Neural cell (in vitro differentiated cells): Measurements from ENCODE around the gene ACOX1. TPM values are rescaled to one million over a fixed set of nuclear protein-coding genes. Genes with fewer than 3 reads are reported as not detected.

Experiments used
- H2AFZ ChIP-seq: fragments of 200-600, 300-800 bp; sonication (generic), shearing (Covaris generic); 2 replicates; pipeline ENCODE4 v1.6.0; 2014; ENCODE audit warnings: low read depth, mild to moderate bottlenecking, antibody characterized with exemption, low read length, moderate library complexity
- H3F3A ChIP-seq: fragments of 200-600 bp; shearing (Covaris generic); 2 replicates; pipeline ENCODE4 v1.6.1; 2016; ENCODE audit warnings: mild to moderate bottlenecking, moderate library complexity, mixed read lengths, antibody characterized with exemption, low read length; ENCODE audit not compliant: insufficient read depth, poor library complexity, severe bottlenecking
- H3K27ac ChIP-seq: fragments of 200-600, 300-800 bp; sonication (generic), shearing (Covaris generic); 2 replicates; pipeline ENCODE4 v1.5.1; 2014; ENCODE audit warnings: mild to moderate bottlenecking, low read length, moderate library complexity
- H3K27me3 ChIP-seq: fragments of 300-800, 200-600 bp; sonication (generic), shearing (Covaris generic); 2 replicates; pipeline ENCODE4 v1.6.0; 2014; ENCODE audit warnings: mild to moderate bottlenecking, low read depth, low read length, moderate library complexity; ENCODE audit not compliant: insufficient read depth
- H3K36me3 ChIP-seq: fragments of 300-800, 200-600 bp; sonication (generic), shearing (Covaris generic); 2 replicates; pipeline ENCODE4 v1.5.1; 2014; ENCODE audit warnings: mild to moderate bottlenecking, antibody characterized with exemption, low read length, moderate library complexity; ENCODE audit not compliant: insufficient read depth
- H3K4me2 ChIP-seq: fragments of 300-800, 200-600 bp; sonication (generic), shearing (Covaris generic); 2 replicates; pipeline ENCODE4 v1.6.0; 2014; ENCODE audit warnings: mild to moderate bottlenecking, low read length
- H3K4me3 ChIP-seq: fragments of 300-800, 200-600 bp; sonication (generic), shearing (Covaris generic); 2 replicates; pipeline ENCODE4 v1.5.1; 2014; ENCODE audit warnings: mild to moderate bottlenecking, low read length, moderate library complexity
- H3K79me2 ChIP-seq: fragments of 200-600 bp; shearing (Covaris generic); replicated peaks from 2 replicates; pipeline ENCODE4 v1.6.0; 2014; ENCODE audit warnings: mild to moderate bottlenecking, low read length, moderate library complexity; ENCODE audit not compliant: insufficient read depth
- H3K9ac ChIP-seq: fragments of 300-800, 200-600 bp; sonication (generic), shearing (Covaris generic); 2 replicates; pipeline ENCODE4 v1.6.1; 2016; ENCODE audit warnings: mild to moderate bottlenecking, low read length, mixed read lengths
- H3K9me2 ChIP-seq: fragments of 200-600 bp; shearing (Covaris generic); 2 replicates; pipeline ENCODE4 v1.6.1; 2016; ENCODE audit warnings: mild to moderate bottlenecking, low read length, mixed read lengths; ENCODE audit not compliant: insufficient read depth
- H3K9me3 ChIP-seq: fragments of 200-600, 300-800 bp; sonication (generic), shearing (Covaris generic); 2 replicates; pipeline ENCODE4 v1.6.1; 2016; ENCODE audit warnings: mild to moderate bottlenecking, mixed run types, low read length, moderate library complexity, mixed read lengths
- H4K20me1 ChIP-seq: fragments of 200-600 bp; shearing (Covaris generic); 2 replicates; pipeline ENCODE4 v1.6.1; 2016; ENCODE audit warnings: mild to moderate bottlenecking, mixed run types; ENCODE audit not compliant: insufficient read depth
- CTCF ChIP-seq: fragments of 450-650 bp; IDR thresholded peaks from 2 replicates; pipeline ENCODE4 v1.5.1; 2014; ENCODE audit warnings: antibody characterized with exemption, mild to moderate bottlenecking, moderate library complexity; ENCODE audit not compliant: poor library complexity, severe bottlenecking
- EP300 ChIP-seq: fragments of 450-650 bp; conservative IDR thresholded peaks from 2 replicates; pipeline ENCODE4 v1.6.1; 2014; ENCODE audit warnings: antibody characterized with exemption, mild to moderate bottlenecking, moderate library complexity; ENCODE audit not compliant: poor library complexity, severe bottlenecking
- EZH2 ChIP-seq: fragments of 200-600, 300-800 bp; shearing (Covaris generic), sonication (generic); IDR thresholded peaks from 2 replicates; pipeline ENCODE4 v1.6.1; 2014; ENCODE audit warnings: antibody characterized with exemption, low read length, borderline replicate concordance, mild to moderate bottlenecking; ENCODE audit not compliant: insufficient read depth, poor library complexity, severe bottlenecking
- MXI1 ChIP-seq: fragments of 450-650 bp; conservative IDR thresholded peaks from 2 replicates; pipeline ENCODE4 v1.6.1; 2014; ENCODE audit warnings: antibody characterized with exemption, mild to moderate bottlenecking; ENCODE audit not compliant: poor library complexity, severe bottlenecking
- POLR2AphosphoS5 ChIP-seq: IDR thresholded peaks from 2 replicates; pipeline ENCODE4 v1.6.1; 2012
- RAD21 ChIP-seq: fragments of 450-650 bp; conservative IDR thresholded peaks from 2 replicates; pipeline ENCODE4 v1.6.1; 2014; ENCODE audit warnings: antibody characterized with exemption, mild to moderate bottlenecking, moderate library complexity
- REST ChIP-seq: IDR thresholded peaks from 2 replicates; pipeline ENCODE4 v1.6.1; 2012; ENCODE audit warnings: borderline replicate concordance
- SMC3 ChIP-seq: fragments of 450-650 bp; conservative IDR thresholded peaks from 2 replicates; pipeline ENCODE4 v1.6.1; 2014; ENCODE audit warnings: antibody characterized with exemption, mild to moderate bottlenecking, moderate library complexity; ENCODE audit not compliant: poor library complexity
- TAF1 ChIP-seq: IDR thresholded peaks from 2 replicates; pipeline ENCODE4 v1.6.1; 2012; ENCODE audit warnings: low read depth
- polyA plus RNA-seq: library from polyadenylated mRNA; depleted of rRNA; stranded (reverse); fragments of >200 nt; gene quantifications from 2 replicates; pipeline ENCODE4 v1.2.3, GENCODE V29; 2014

Gene ACOX1
- polyA plus RNA-seq, 1 donor from 2014 or later, result 31.2 TPM

GRCh38 chr17:75959839-75960511, 19.0 kb downstream of the ACOX1 start:
- TF ChIP-seq MXI1, result no peak
- no peak for TF ChIP-seq TAF1
- TF ChIP-seq CTCF, result no peak
- no peak for TF ChIP-seq RAD21
- TF ChIP-seq SMC3, result no peak
- no peak for TF ChIP-seq REST
- TF ChIP-seq EP300, result no peak
- no peak for TF ChIP-seq POLR2AphosphoS5
- TF ChIP-seq EZH2, result no peak
- Histone ChIP-seq H3K4me2 (no peak overlapping the region), H3K9me3 (no peaks in the 10 kb centered on the region), H3K36me3 (no peaks in the 10 kb centered on the region), H3K79me2 (no peaks in the 10 kb centered on the region), H4K20me1 (no peaks in the 10 kb centered on the region), H3F3A (no peaks in the 10 kb centered on the region), H3K4me3 (no peak overlapping the region), H3K27me3 (no peaks in the 10 kb centered on the region), H3K27ac (no peak overlapping the region), H3K9me2 (no peaks in the 10 kb centered on the region), H3K9ac (no peak overlapping the region), H2AFZ (no peak overlapping the region)

GRCh38 chr17:75959051-75959838, 19.7 kb downstream of the ACOX1 start:
- TF ChIP-seq SMC3, result no peak
- TF ChIP-seq TAF1, result no peak
- no peak for TF ChIP-seq CTCF
- TF ChIP-seq EP300, result no peak
- no peak for TF ChIP-seq MXI1
- no peak for TF ChIP-seq RAD21
- no peak for TF ChIP-seq REST
- TF ChIP-seq POLR2AphosphoS5, result no peak
- no peak for TF ChIP-seq EZH2
- no peaks in the 10 kb centered on the region for H4K20me1 ChIP-seq

More at GRCh38 chr17:75959051-75959838, 19.7 kb downstream of the ACOX1 start:
- Histone ChIP-seq H3K4me3 (no peak overlapping the region), H3K27ac (no peak overlapping the region), H3K36me3 (no peaks in the 10 kb centered on the region), H2AFZ (no peak overlapping the region), H3K9ac (no peak overlapping the region), H3K79me2 (no peaks in the 10 kb centered on the region), H3K27me3 (no peaks in the 10 kb centered on the region), H3K9me2 (no peaks in the 10 kb centered on the region), H3F3A (no peaks in the 10 kb centered on the region), H3K4me2 (no peak overlapping the region), H3K9me3 (no peaks in the 10 kb centered on the region)
